Measurements from ENCODE around the gene MICAL2.

DNA sequence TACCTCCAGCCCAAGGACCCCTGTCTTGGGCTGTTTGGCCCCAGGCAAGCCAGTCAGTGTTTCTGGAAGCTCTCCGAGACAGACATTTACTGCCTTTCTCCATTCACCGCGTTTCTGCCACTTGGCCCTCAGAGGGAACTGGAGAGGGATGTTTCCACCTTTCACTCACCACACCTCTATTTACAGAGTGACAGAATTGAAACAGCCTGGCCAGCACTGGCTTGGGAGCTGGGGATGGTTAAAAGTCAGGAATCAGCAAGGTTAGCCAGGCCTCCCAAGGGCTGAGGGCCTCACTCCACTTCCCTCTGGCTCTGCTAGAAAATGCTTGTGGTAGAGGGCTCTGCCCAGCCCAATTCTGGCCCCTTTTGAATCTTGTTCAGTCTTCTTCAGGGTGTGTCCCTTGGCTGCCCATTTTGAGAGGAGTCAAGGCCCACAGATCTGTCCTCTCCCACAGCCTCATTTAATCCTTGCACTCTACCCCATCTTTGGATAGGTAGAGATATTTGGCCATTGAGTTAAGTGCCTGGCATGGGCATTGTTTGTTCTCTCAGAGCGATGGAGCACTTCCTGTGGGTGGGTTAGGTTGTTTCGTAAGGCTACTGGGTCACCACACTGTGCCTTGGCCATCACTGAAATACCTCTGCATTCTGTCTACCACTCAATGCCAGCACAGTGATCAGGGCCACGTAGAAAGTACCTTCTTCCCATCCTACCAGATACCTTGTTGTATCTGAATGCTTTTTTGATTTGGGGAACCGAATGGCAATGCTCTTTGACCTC is 119.2 kb downstream of the MICAL2 start:
- TF ChIP-seq EZH2 (IDR thresholded peaks at IDR 0.05): no peak
- no peak for TF ChIP-seq POLR2AphosphoS5 (IDR thresholded peaks at IDR 0.05; ENCODE audit: borderline replicate concordance, low read depth, low read length)
- no peak for TF ChIP-seq FOXP2 (optimal IDR thresholded peaks at IDR 0.05; ENCODE audit: control extremely low read depth, extremely low read length, insufficient read depth)
